ENCODE results near the gene NFAT5.

- no peak for TF ChIP-seq CTCF (IDR thresholded peaks at IDR 0.05)
- no peak for TF ChIP-seq ZFX (IDR thresholded peaks at IDR 0.05; ENCODE audit: borderline replicate concordance)
Observed at GRCh38 chr16:69621225-69621624, 55.5 kb downstream of the NFAT5 start.

All from 22Rv1 (cell line).